ENCODE data around the gene RPS4Y1. TPM values are rescaled to one million over a fixed set of nuclear protein-coding genes. Genes with fewer than 3 reads are reported as not detected.

Gene RPS4Y1
- total RNA-seq, 1 donor from 2014 or later: not detected

GRCh38 chrY:2907356-2907755 is 66.0 kb downstream of the RPS4Y1 start:
- Histone ChIP-seq H3K27me3 (no peaks in the 10 kb centered on the region), H3K27ac (no peak overlapping the region), H3K4me1 (no peaks in the 10 kb centered on the region), H3K9me3 (no peaks in the 10 kb centered on the region), H3K4me3 (no peak overlapping the region), H3K36me3 (no peaks in the 10 kb centered on the region)
- intact Hi-C loops (cut with DNase I): no loop called here
- DNase-seq (ENCODE audit: low spot score in 2 of 2): no peak
- TF ChIP-seq CTCF (IDR thresholded peaks at IDR 0.05): no peak

GRCh38 chrY:2913066-2913815 is 71.8 kb downstream of the RPS4Y1 start:
- intact Hi-C loops (cut with DNase I): no loop called here
- Histone ChIP-seq H3K4me1 (no peaks in the 10 kb centered on the region), H3K9me3 (no peaks in the 10 kb centered on the region), H3K36me3 (no peaks in the 10 kb centered on the region), H3K4me3 (no peak overlapping the region), H3K27me3 (no peaks in the 10 kb centered on the region), H3K27ac (no peak overlapping the region)
- TF ChIP-seq CTCF (IDR thresholded peaks at IDR 0.05): no peak
- no peak for DNase-seq (ENCODE audit: low spot score in 2 of 2)

Other genes with a start within 250 kb of the RPS4Y1 start
- gene SRY, start 53.9 kb upstream of the RPS4Y1 start, total RNA-seq: not detected
- gene ZFY, start 93.8 kb downstream of the RPS4Y1 start, total RNA-seq: not detected

All from ascending aorta (tissue), 2 donors.